K562 (cell line): ENCODE data around the gene RRAD.

ENCODE experiments used
- CEBPB ChIP-seq: fragments of 450-650 bp; IDR thresholded peaks from 2 replicates; pipeline ENCODE4 v1.6.1; 2016; ENCODE audit warnings: missing genetic modification characterization, missing compliant biosample characterization
- TF ChIP-seq, protein P1 (sequence below): sonication (generic); formaldehyde crosslinking; IDR thresholded peaks from 2 replicates; pipeline ENCODE4 v1.9.0; 2022; ENCODE audit warnings: mild to moderate bottlenecking, missing genetic modification reagents

DNA sequence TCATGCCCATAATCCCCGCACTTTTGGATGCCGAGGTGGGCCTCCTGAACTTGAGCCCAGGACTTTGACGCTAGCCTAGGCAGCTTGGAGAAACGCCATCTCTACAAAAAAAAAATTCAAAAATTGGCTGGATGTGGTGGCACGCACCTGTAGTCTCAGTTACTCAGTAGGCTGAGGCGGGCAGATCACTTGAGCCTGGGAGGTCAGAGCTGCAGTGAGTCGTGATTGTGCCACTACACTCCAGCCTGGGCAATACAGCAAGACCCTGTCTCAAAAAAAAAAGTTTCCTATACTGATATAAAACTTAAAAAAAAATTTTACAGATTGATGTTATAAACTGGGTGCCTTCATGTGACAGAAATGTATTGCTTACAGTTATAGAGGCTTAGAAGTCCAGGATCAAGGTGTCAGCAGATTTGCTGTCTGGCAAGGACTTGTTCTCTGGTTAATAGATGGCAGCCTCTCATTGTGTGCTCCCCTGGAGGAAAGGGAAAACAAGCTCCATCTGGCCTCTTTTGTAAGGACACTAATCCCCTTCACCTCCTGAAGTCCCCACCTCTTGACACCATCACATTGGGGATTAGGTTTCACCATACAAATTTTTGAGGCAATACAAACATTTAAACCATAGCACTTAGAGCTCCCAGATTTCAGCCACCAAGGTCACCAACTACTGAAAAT, 27.2 kb upstream of the RRAD start:
- TF ChIP-seq CEBPB, result no peak
- TF ChIP-seq, protein P1, sequence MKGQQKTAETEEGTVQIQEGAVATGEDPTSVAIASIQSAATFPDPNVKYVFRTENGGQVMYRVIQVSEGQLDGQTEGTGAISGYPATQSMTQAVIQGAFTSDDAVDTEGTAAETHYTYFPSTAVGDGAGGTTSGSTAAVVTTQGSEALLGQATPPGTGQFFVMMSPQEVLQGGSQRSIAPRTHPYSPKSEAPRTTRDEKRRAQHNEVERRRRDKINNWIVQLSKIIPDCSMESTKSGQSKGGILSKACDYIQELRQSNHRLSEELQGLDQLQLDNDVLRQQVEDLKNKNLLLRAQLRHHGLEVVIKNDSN (CRISPR knock-in tag), result no peak
